Activated CD8-positive, alpha-beta T cell treated with anti-CD3 and anti-CD28 coated beads for 36 hours (primary cell): ENCODE measurements around the gene PHF5A. TPM values are rescaled to one million over a fixed set of nuclear protein-coding genes. Genes with fewer than 3 reads are reported as not detected.
A peak's percentile ranks its signal among the peaks of the same experiment; 100 is the strongest.

Experiments
- ATAC-seq: fragments of 200-7000 bp; cut with Tn5 transposase; one replicate; pipeline ENCODE4 v1.10.0; 2021; ENCODE audit warnings: mild to moderate bottlenecking, moderate library complexity
- CTCF ChIA-PET: fragments of 350-600 bp; sonication (Branson Sonifier 250); formaldehyde crosslinking; loops from one replicate; lab custom pipeline; 2021; ENCODE audit warnings: antibody characterized with exemption; lab: Charles Lee
- POLR2A ChIA-PET: fragments of 350-600 bp; sonication (Branson Sonifier 250); formaldehyde crosslinking; loops from one replicate; lab custom pipeline; 2021; ENCODE audit warnings: antibody characterized with exemption; lab: Charles Lee
- DNase-seq: peaks from one replicate; pipeline ENCODE4 v3.0.0-alpha.2; 2020
- H3K27ac Mint-ChIP-seq: one replicate; pipeline ENCODE4 v1.8.0; 2021; ENCODE audit warnings: mild to moderate bottlenecking, mixed read lengths
- H3K27me3 Mint-ChIP-seq: one replicate; pipeline ENCODE4 v1.8.0; 2021; ENCODE audit warnings: mixed read lengths
- H3K36me3 Mint-ChIP-seq: one replicate; pipeline ENCODE4 v1.8.0; 2021; ENCODE audit warnings: low read depth, mixed read lengths
- H3K4me1 Mint-ChIP-seq: one replicate; pipeline ENCODE4 v1.8.0; 2021; ENCODE audit warnings: low read depth, mixed read lengths
- H3K4me3 Mint-ChIP-seq: one replicate; pipeline ENCODE4 v1.8.0; 2021; ENCODE audit warnings: mild to moderate bottlenecking, moderate library complexity, mixed read lengths
- H3K9me3 Mint-ChIP-seq: one replicate; pipeline ENCODE4 v1.8.0; 2021; ENCODE audit warnings: mixed read lengths
- CTCF ChIP-seq: fragments of 200-600 bp; IDR thresholded peaks from one replicate; pipeline ENCODE4 v1.8.0; 2022; ENCODE audit warnings: antibody characterized with exemption, mild to moderate bottlenecking
- intact Hi-C: fragments of 100-400 bp; cut with micrococcal nuclease; formaldehyde crosslinking; loops from one replicate; pipeline ENCODE4 v1.10.0; 2022
- total RNA-seq, 2 experiments: library from RNA; stranded (reverse); gene quantifications; one replicate each; pipeline ENCODE4 v1.2.3, GENCODE V29; 2021

Gene PHF5A
- total RNA-seq, 2 experiments from 2014 or later = 65.2 to 70.4 TPM

- Mint-ChIP-seq H3K9me3 (no peaks in the 10 kb centered on the region), H3K4me3 (no peak overlapping the region), H3K36me3 (peaks cover 1% of the 10 kb centered on the region), H3K27ac (no peak overlapping the region), H3K27me3 (no peaks in the 10 kb centered on the region), H3K4me1 (peaks cover 12% of the 10 kb centered on the region)
- DNase-seq (no peak), ATAC-seq (no peak)
- POLR2A ChIA-PET = interaction anchor here (0.6 kb wide), 1 partner anchor 238 kb away, joined by 4 read pairs; no protein-coding TSS in a partner anchor
- CTCF ChIA-PET = interaction anchor here (0.6 to 1.5 kb wide), 3 partner anchors 36 to 88 kb away, joined by 3 to 5 read pairs (median 5); no protein-coding TSS in a partner anchor
- no peak for TF ChIP-seq CTCF
- intact Hi-C loops = no loop called here
These were observed 23.0 kb upstream of the PHF5A start for GRCh38 chr22:41491374-41492100.

GRCh38 chr22:41488596-41489385 lies 20.3 kb upstream of the PHF5A start:
- intact Hi-C loops = no loop called here
- H3K4me3 Mint-ChIP-seq = no peak overlapping the region
- peaks cover 18% of the 10 kb centered on the region for H3K4me1 Mint-ChIP-seq
- TF ChIP-seq CTCF = no peak
- no peaks in the 10 kb centered on the region for H3K9me3 Mint-ChIP-seq
- H3K36me3 Mint-ChIP-seq = peaks cover 1% of the 10 kb centered on the region
- no peak for DNase-seq
- H3K27ac Mint-ChIP-seq = peak overlapping the region; percentile 23
- CTCF ChIA-PET = interaction anchor here (1.0 to 1.9 kb wide), 3 partner anchors 29 to 85 kb away, joined by 3 to 4 read pairs (median 3); no protein-coding TSS in a partner anchor
- POLR2A ChIA-PET = interaction anchor here (1.3 kb wide), 1 partner anchor 20 kb away, joined by 5 read pairs; the partner anchor contains the start of genes ACO2 and PHF5A
- no peak for ATAC-seq
- no peaks in the 10 kb centered on the region for H3K27me3 Mint-ChIP-seq

- no peak overlapping the region for H3K27ac Mint-ChIP-seq
- ATAC-seq (no peak), DNase-seq (no peak)
- ChIA-PET CTCF (interaction anchor here (1.0 to 1.9 kb wide), 2 partner anchors 44 to 84 kb away, joined by 3 to 4 read pairs; no protein-coding TSS in a partner anchor), POLR2A (interaction anchor here (1.3 kb wide), 1 partner anchor 19 kb away, joined by 5 read pairs; the partner anchor contains the start of genes ACO2 and PHF5A)
- no peaks in the 10 kb centered on the region for H3K27me3 Mint-ChIP-seq
- no peak for TF ChIP-seq CTCF
- peaks cover 18% of the 10 kb centered on the region for H3K4me1 Mint-ChIP-seq
- no peaks in the 10 kb centered on the region for H3K9me3 Mint-ChIP-seq
- H3K36me3 Mint-ChIP-seq = peaks cover 1% of the 10 kb centered on the region
- no peak overlapping the region for H3K4me3 Mint-ChIP-seq
- intact Hi-C loops = no loop called here
These were observed 19.6 kb upstream of the PHF5A start for GRCh38 chr22:41488076-41488475.

GRCh38 chr22:41487037-41487935 lies 18.8 kb upstream of the PHF5A start:
- Mint-ChIP-seq H3K27ac (no peak overlapping the region), H3K9me3 (no peaks in the 10 kb centered on the region)
- POLR2A ChIA-PET = interaction anchor here (0.5 to 0.8 kb wide), 4 partner anchors 18 to 175 kb away, joined by 3 to 5 read pairs (median 3); partner anchors contain the start of gene ACO2

More at GRCh38 chr22:41487037-41487935, 18.8 kb upstream of the PHF5A start:
- Mint-ChIP-seq H3K4me1 (peaks cover 24% of the 10 kb centered on the region), H3K27me3 (no peaks in the 10 kb centered on the region), H3K36me3 (peaks cover 1% of the 10 kb centered on the region), H3K4me3 (no peak overlapping the region)
- intact Hi-C loops = no loop called here
- no peak for TF ChIP-seq CTCF
- CTCF ChIA-PET = interaction anchor here (0.7 kb wide), 1 partner anchor 30 kb away, joined by 3 read pairs; no protein-coding TSS in a partner anchor
- DNase-seq (no peak), ATAC-seq (no peak)
